Upper lobe of left lung (tissue), 6 donors: Measurements from ENCODE around the gene APOA4. TPM values are rescaled to one million over a fixed set of nuclear protein-coding genes. Genes with fewer than 3 reads are reported as not detected.

Experiments used
- ATAC-seq, 2 donors: fragments of 200-7000 bp; cut with Tn5 transposase; one replicate each; pipeline ENCODE4 v1.9.1; 2022; ENCODE audit warnings: mild to moderate bottlenecking in 2 of 2, moderate library complexity in 2 of 2; ENCODE audit not compliant: low FRiP score in 2 of 2
- DNase-seq, 2 donors: peaks; one replicate each; pipeline ENCODE4 v3.0.0-alpha.2; 2019 to 2020
- H3K27ac ChIP-seq, 4 donors: fragments of 200-600 bp; sonication (generic); one replicate each; pipeline ENCODE4 v1.5.1; 2016 to 2019
- H3K27me3 ChIP-seq, 4 donors: fragments of 200-600 bp; sonication (generic); one replicate each; pipeline ENCODE4 v1.5.1; 2017 to 2019
- H3K36me3 ChIP-seq, 4 donors: fragments of 200-600 bp; sonication (generic); one replicate each; pipeline ENCODE4 v1.5.1; 2016 to 2019
- H3K4me1 ChIP-seq, 4 donors: fragments of 200-600 bp; sonication (generic); one replicate each; pipeline ENCODE4 v1.5.1; 2018 to 2019
- H3K4me3 ChIP-seq, 4 donors: fragments of 200-600 bp; sonication (generic); one replicate each; pipeline ENCODE4 v1.5.1; 2017 to 2019; ENCODE audit warnings: mild to moderate bottlenecking in 2 of 4, moderate library complexity in 1 of 4
- H3K9me3 ChIP-seq, 4 donors: fragments of 200-600 bp; sonication (generic); one replicate each; pipeline ENCODE4 v1.5.1; 2018 to 2019
- EP300 ChIP-seq, 4 donors: sonication (generic); formaldehyde crosslinking; IDR thresholded peaks; one replicate each; pipeline ENCODE4 v1.5.1; 2017; ENCODE audit warnings: antibody characterized with exemption in 4 of 4, control low read depth in 2 of 4
- POLR2A ChIP-seq, 4 donors: fragments of 450-650 bp; IDR thresholded peaks; one replicate each; pipeline ENCODE4 v1.5.1; 2016 to 2017; ENCODE audit warnings: antibody characterized with exemption in 4 of 4, mild to moderate bottlenecking in 2 of 4
- POLR2AphosphoS5 ChIP-seq, 2 donors: sonication (generic); formaldehyde crosslinking; IDR thresholded peaks; one replicate each; pipeline ENCODE4 v1.5.1; 2017; ENCODE audit warnings: antibody characterized with exemption in 2 of 2
- WGBS, 2 donors: methylation state at CpG; one replicate each; pipeline ENCODE4 v1.1.5; 2017 to 2018; 5-methylcytosine and 5-hydroxymethylcytosine counted together
- total RNA-seq, 6 donors: library from RNA; depleted of rRNA in 4 of 6; stranded (reverse); fragments of >200 nt in 4 of 6; gene quantifications; one replicate each; pipeline versions ENCODE4 v1.1.0 to v1.2.1, GENCODE V29; 2016 to 2021
- TF ChIP-seq, protein P1 (sequence below), 6 experiments: fragments of 450-650 bp in 4 of 6; fragments of 200-600 bp in 2 of 6; sonication (generic) in 2 of 6; IDR thresholded peaks; one replicate each; pipeline ENCODE4 v1.5.1; 2016 to 2019; ENCODE audit warnings: antibody characterized with exemption in 6 of 6
- donor health status: DM: no; HTN: no; CAD: no; lungs with moderate emphysema.
- donor health status: DM: no; HTN: yes; CAD: no; lungs with severe emphysema.

Gene APOA4
- total RNA-seq, 6 donors from 2014 or later: not detected

DNA sequence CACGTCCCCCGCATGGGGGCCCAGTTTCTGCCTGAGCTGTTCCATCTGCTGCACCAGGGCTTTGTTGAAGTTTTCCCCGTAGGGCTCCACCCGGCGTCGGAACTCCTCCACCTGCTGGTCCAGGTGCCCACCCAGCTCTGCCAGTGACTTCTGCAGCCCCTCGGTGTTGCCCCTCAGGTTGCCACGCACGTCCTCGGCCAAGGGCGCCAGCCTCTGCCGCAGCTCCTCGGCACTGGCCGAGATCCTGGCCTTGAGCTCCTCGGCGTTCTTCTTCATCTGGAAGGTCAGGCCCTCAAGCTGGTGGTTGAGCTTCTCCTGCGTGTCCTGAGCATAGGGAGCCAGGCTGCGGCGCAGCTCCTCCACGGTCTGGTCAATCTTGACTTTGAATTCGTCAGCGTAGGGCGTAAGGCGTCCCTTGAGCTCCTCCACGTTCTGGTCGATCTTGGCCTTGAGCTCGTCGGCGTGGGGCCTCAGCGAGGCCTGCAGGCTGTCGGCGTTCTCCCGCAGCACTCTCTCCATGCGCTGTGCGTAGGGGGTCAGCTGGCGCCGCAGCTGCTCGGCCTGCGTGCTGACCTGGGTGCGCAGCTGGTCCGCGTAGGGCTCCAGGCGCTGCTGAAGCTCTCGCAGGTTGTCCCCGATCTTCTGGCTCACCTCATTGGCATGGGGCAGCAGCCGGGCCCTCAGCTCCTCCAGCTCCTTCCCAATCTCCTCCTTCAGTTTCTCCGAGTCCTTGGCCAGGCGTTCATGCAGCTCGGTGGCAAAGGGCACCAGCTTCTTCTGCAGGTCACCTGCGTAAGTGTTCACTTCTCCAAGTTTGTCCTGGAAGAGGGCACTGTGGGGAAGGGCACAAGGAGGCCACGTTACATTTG lies 1.8 kb downstream of the APOA4 start:
- TF ChIP-seq POLR2AphosphoS5 (IDR thresholded peaks at IDR 0.05) (no peak), EP300 (IDR thresholded peaks at IDR 0.05) (no peak), POLR2A (IDR thresholded peaks at IDR 0.05) (no peak)
- TF ChIP-seq, protein P1, sequence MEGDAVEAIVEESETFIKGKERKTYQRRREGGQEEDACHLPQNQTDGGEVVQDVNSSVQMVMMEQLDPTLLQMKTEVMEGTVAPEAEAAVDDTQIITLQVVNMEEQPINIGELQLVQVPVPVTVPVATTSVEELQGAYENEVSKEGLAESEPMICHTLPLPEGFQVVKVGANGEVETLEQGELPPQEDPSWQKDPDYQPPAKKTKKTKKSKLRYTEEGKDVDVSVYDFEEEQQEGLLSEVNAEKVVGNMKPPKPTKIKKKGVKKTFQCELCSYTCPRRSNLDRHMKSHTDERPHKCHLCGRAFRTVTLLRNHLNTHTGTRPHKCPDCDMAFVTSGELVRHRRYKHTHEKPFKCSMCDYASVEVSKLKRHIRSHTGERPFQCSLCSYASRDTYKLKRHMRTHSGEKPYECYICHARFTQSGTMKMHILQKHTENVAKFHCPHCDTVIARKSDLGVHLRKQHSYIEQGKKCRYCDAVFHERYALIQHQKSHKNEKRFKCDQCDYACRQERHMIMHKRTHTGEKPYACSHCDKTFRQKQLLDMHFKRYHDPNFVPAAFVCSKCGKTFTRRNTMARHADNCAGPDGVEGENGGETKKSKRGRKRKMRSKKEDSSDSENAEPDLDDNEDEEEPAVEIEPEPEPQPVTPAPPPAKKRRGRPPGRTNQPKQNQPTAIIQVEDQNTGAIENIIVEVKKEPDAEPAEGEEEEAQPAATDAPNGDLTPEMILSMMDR (IDR thresholded peaks at IDR 0.05): no peak
- Histone ChIP-seq H3K36me3 (no peaks in the 10 kb centered on the region), H3K9me3 (no peaks in the 10 kb centered on the region), H3K27me3 (no peaks in the 10 kb centered on the region), H3K4me3 (no peak overlapping the region), H3K4me1 (no peaks in the 10 kb centered on the region), H3K27ac (no peak overlapping the region)
- DNase-seq (peak in 1 of 2 donors; percentile 79), ATAC-seq (no peak)
- WGBS, 2 donors: 95 to 97% methylated on average over 51 of the region's 51 CpGs

DNA sequence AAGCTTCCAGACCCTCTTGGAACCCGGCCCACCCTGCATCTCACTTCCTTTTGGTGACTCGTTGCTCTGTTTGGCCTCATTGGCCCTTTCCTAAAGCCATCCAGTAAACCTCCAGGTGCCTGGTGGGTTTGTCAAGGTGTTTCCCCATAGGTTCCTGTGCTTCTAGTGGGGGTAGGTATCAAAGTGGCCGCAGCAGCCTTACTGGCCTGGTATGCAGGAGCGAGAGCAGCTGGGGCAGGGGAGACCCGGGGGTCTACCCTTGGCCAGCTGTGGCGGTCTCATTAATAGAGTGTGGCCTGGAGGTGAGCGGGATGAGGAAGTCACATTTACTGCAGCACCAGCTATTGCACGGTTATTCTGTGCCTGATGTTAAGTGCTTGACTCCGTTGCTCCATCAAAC lies 4.1 kb downstream of the APOA4 start:
- no peak for ATAC-seq
- Histone ChIP-seq H3K36me3 (no peaks in the 10 kb centered on the region), H3K27ac (no peak overlapping the region), H3K4me3 (no peak overlapping the region), H3K9me3 (no peaks in the 10 kb centered on the region), H3K27me3 (no peaks in the 10 kb centered on the region), H3K4me1 (no peaks in the 10 kb centered on the region)
- TF ChIP-seq, protein P1 (IDR thresholded peaks at IDR 0.05): no peak
- TF ChIP-seq POLR2AphosphoS5 (IDR thresholded peaks at IDR 0.05) (no peak), POLR2A (IDR thresholded peaks at IDR 0.05) (no peak), EP300 (IDR thresholded peaks at IDR 0.05) (no peak)
- 90 to 92% methylated on average over 6 to 9 of the region's 9 CpGs for WGBS, 2 donors
- DNase-seq: no peak

DNA sequence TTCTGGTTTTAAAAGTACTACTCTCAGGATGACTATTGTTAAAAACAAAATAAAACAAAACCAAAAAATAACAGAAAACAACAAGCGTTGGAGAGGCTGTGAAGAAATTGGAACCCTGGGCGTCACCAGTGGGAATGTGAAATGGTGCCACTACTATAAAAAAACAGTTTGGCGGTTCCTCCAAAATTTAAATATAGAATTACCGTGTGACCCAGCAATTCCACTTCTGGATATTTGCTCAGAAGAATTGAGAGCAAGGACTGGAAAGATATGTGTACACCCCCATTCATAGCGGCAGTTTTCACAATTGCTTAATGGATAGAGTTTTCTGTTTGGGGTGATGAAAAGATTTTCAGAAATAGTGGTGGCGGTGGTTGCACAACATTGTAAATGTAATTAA lies 8.6 kb downstream of the APOA4 start:
- Histone ChIP-seq H3K4me1 (no peaks in the 10 kb centered on the region), H3K27me3 (no peaks in the 10 kb centered on the region), H3K9me3 (no peaks in the 10 kb centered on the region), H3K36me3 (no peaks in the 10 kb centered on the region), H3K4me3 (no peak overlapping the region), H3K27ac (no peak overlapping the region)
- TF ChIP-seq, protein P1 (IDR thresholded peaks at IDR 0.05): no peak
- TF ChIP-seq POLR2A (IDR thresholded peaks at IDR 0.05) (no peak), POLR2AphosphoS5 (IDR thresholded peaks at IDR 0.05) (no peak)
- WGBS, 2 donors: 53 to 83% methylated on average over 6 of the region's 6 CpGs
- no peak for DNase-seq
- ATAC-seq: no peak

DNA sequence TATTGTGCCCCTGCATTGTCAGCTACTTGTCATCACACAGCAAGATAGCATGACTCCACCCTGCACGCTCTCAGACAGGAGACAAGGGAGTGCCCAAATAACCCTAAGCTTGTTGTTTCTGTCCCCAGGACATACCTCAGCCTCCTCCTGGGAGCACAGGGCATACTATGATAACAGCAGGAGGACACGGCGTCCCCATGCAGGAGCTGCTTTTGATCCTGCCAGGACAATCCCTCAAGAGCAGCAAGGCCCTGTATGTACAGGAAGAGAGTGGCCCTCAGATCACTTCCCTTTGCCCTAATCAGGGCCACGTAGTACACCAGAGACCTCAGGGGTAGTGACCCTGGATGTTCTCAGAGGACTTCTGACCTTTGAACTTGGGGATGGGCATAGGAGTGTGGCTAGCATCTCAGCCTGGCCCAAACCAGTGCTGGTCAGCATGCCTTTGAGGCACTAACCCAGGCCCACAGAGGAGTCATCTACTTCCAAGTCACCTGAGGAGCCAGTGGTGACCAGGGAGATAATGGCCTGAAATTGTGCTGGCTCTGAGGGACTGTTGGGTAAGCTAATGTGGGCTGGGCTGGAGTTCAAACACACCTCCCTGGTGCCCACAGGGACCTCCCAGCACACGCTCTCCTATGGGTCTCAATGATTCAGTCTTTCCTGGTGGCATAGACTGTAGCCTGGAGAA lies 9.2 kb downstream of the APOA4 start:
- no peak overlapping the region for H3K27ac ChIP-seq
- H3K4me1 ChIP-seq: no peaks in the 10 kb centered on the region
- H3K27me3 ChIP-seq: no peaks in the 10 kb centered on the region
- WGBS, 2 donors: 64 to 88% methylated on average over 4 to 5 of the region's 5 CpGs
- ATAC-seq: peak in 1 of 2 donors; percentile 11
- no peak overlapping the region for H3K4me3 ChIP-seq
- H3K36me3 ChIP-seq: no peaks in the 10 kb centered on the region
- TF ChIP-seq EP300 (IDR thresholded peaks at IDR 0.05) (no peak), POLR2A (IDR thresholded peaks at IDR 0.05) (no peak), POLR2AphosphoS5 (IDR thresholded peaks at IDR 0.05) (no peak)
- TF ChIP-seq, protein P1 (IDR thresholded peaks at IDR 0.05): no peak
- no peaks in the 10 kb centered on the region for H3K9me3 ChIP-seq
- DNase-seq: no peak
